GOT3 (cell line): ENCODE results near the gene AOPEP.

Experiments used
- DNase-seq: peaks from one replicate; lab custom pipeline; 2025; ENCODE audit warnings: mixed read lengths; lab: John Stamatoyannopoulos, UW

AOPEP gene, protein sequence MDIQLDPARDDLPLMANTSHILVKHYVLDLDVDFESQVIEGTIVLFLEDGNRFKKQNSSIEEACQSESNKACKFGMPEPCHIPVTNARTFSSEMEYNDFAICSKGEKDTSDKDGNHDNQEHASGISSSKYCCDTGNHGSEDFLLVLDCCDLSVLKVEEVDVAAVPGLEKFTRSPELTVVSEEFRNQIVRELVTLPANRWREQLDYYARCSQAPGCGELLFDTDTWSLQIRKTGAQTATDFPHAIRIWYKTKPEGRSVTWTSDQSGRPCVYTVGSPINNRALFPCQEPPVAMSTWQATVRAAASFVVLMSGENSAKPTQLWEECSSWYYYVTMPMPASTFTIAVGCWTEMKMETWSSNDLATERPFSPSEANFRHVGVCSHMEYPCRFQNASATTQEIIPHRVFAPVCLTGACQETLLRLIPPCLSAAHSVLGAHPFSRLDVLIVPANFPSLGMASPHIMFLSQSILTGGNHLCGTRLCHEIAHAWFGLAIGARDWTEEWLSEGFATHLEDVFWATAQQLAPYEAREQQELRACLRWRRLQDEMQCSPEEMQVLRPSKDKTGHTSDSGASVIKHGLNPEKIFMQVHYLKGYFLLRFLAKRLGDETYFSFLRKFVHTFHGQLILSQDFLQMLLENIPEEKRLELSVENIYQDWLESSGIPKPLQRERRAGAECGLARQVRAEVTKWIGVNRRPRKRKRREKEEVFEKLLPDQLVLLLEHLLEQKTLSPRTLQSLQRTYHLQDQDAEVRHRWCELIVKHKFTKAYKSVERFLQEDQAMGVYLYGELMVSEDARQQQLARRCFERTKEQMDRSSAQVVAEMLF

DNA sequence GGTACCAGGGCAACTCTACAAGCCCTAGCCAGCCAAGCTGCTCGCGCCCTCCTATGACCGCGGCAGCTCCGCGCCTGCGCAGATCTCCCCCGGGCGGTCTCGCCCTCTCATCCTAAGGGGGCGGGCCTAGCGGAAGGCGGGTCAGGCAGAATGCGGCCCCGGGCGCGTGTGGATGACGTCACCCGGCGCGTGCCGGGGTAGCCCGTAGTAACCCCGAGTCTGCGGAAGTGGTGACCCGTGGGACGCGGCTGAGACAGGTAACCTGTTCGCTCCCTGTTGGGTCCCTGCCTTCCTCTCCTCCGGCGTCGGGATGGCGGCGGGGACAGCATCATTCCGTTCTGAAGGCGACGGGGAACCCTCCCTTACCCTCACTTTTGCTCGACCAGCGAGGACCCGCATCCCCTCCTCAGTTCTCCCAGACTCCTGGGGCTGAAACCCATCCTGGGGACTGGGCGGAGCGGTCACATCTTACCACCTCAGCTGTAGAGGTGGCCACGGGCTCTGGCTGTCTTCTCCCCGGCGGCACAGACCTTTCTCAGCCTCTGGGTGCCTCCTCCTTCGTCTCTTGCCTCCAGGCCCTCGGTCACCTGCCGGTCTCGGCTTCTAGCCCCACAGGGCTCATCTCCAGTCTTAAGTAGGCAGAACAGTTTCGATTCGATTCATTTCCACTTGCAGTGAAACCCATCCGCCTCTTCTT is at the start of gene AOPEP:
AOPEP (plus strand) TSS at position 205 of the 697 bp plus-strand sequence. CDS start 33,085 bp downstream, outside the sequence.
- DNase-seq = peak; percentile 47

DNA sequence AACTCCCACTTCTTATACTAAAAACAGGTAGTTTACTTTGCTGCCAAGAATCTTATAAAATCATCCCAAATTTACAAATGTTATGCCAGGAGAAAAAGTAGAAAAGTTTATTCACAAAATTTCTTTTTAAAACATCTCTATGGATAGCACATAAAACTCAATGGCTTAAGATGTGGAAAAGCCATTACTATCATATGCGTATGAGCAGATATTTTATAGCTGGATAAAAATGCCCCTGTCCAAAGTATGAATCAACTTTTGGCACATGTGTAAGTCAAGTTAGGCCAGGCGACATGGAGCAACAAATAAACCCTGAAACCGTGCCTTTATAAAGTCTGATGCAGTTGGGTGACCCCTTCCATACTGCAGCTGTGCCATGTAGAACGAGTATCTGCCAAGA is 48.6 kb upstream of the AOPEP start:
- DNase-seq = no peak

DNA sequence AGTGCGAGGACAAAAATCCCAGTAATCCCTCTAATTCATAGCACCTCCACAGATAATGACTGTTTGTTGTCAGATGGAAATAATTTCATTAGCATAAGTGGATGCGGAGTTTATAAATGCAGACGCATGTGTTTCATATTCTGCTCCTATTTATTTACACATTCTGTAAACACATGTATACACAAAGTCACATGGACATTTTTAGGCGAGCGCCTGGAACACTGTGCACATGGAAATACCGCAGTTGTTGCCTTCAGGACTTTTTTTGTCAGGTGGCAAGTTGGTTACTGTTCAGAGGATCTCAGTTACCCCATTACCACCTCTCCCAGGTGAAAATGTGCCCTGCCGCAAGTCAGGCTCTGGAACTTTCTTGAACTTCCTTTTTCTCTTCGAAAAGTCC is 46.9 kb upstream of the AOPEP start:
- no peak for DNase-seq

DNA sequence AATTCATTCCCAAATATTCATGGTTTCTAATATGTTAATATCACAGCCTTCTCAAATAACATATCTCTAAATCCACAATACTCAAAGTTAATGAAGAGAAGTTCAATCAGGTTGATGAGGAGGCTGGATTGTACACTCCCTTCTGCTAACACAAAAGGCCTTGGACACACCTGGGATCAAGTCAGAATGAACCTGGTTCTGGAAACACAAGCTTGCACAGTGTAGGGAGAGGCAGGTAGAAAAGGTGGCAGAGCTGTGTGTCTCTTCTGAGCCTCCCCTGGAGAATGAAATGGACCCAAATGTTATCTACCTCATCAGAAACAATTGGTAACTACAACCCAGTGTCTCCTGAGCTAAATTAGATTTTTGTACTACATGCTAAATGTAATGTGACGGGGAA is 46.5 kb upstream of the AOPEP start:
- no peak for DNase-seq

DNA sequence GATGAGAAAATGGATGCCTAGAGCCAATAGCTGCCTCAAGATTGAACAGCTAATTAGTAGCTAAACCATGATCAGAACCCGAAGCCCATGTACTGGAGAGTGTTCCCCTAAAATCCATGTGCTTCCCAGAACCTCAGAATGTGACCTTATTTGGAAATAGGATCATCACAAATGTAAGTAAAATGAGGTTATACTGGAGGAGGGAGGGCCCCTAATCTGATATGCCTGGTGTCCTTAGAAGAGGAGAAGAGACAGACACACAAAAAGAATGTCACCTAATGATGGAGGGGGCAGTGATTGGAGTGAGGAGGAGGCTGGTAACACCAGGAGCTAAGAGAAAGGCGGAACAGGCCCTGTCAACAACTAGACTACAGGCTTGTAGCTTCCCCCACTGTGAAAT is 45.9 kb upstream of the AOPEP start:
- DNase-seq = no peak

DNA sequence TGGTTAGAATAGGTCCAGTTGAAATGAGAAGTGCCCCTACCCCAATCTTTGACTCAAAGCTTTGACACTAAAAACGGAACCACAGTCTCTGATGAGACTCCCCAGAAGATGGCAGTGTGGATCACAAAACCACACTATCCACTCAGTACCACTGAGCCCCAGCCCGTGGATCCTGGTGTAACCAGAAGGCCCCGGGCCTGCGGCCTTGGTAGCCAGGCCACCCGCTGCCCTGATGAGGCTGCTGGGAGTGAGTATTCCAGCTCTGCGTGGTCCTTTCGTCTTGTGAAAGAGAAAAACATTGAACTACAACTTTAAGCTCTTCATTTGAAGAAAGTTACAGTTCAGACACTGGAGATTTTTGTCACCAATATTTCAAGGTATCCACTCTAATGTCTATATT is 45.0 kb upstream of the AOPEP start:
- DNase-seq = no peak

DNA sequence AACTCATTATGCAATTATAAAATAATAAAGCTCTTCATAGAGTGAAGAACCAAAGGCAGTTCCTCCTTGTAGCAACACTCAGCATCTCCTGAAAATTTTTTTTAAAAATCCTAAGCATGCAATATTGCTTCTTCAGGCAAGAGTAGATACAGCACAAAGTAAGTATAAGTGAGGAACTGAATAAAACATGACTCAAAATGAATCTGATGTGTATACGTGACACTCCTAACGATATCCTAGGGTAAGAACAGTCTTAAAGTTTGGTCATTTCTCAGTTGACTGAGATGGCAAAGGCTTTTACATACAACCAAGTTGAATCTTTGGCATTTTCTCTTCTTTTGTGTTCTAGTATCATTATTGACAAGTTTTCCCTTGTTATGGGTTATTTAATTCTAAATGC is 41.1 kb upstream of the AOPEP start:
- no peak for DNase-seq

DNA sequence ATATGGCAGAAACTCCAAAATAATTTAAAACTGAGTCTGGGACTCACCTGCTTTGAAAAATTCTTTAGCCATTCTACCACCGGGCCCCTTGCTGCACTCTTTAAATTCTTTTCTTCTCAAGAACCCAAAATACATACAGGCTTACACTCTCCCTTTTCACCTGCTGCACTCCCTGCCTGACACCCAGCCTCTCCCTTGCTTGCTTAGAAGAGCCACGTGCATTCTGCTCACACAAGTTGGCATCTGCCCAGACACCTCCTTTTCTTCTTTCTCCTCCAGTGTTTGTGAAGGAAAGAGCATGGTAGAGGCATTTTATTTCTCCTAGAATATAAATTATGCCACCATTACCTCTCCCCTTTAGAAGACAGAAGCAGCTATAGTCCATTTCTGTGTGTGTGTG is 39.0 kb upstream of the AOPEP start:
- DNase-seq = no peak

DNA sequence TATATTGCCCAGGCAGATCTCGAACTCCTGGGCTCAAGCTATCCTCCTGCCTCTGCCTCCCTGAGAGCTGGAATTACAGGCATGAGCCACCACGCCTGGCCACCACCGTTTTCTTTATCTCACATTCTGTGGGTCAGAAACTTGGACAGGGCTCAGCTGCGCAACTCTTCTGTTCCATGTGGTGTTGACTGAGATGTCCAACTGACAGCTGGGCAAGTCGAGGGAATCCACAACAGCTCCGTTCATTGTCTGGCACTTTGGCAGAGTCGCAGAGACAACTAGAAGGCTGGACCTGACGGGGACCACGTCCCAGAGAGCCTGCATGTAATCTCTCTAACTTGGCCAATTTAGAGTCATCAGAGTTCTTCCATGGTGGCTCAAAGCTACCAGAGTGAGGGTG is 36.2 kb upstream of the AOPEP start:
- no peak for DNase-seq

DNA sequence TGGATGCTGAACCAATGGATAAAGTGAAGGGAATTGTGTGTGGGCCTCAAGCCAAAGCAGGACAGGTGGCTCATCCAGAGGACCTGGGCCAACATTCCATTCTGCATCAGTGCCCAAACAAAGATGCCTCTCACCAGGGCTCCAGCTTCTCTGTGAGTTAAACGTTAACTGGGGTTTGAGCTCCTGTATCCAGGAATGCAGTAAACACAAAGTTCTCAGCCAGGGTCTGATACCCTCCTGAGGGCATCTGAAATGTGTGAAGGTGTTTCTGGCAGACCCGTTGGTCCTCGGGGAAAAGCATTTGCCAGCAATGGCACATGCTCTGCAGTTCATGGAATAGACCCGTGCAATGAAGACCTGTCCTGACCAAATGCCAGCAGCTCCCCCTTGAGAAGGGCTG is 33.9 kb upstream of the AOPEP start:
- no peak for DNase-seq

DNA sequence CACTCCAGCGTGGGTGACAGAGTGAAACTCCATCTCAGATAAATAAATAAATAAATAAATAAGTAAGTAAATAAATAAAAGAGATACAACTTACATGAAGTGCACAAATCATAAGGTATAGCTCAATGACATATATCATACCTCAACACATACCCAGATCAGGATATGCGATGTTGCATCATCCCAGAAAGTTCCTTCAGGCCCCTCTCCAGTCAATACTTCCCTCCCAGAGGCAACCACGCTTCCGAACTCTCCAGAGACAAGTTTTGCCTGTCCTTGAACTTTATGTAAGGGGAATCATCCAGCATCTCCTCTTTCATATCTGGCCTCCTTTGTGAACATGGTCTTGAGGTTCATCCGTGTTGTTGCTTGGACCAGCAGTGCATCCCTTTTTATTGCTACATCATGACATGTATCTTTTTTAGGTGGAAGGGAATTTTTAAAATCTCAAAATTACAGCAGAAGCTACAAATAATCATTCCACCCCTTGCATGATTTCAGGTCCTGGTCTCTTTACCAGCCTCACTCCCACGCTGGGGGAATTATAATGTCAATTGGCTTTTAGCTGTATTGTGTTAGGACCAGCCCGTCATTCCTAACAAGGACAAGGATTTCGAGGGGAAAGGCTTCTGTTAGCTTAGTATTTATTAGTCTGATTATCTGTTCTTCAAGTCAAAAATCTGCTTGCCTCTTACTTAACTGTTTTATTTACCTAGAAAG is 32.9 kb upstream of the AOPEP start:
- DNase-seq = no peak

DNA sequence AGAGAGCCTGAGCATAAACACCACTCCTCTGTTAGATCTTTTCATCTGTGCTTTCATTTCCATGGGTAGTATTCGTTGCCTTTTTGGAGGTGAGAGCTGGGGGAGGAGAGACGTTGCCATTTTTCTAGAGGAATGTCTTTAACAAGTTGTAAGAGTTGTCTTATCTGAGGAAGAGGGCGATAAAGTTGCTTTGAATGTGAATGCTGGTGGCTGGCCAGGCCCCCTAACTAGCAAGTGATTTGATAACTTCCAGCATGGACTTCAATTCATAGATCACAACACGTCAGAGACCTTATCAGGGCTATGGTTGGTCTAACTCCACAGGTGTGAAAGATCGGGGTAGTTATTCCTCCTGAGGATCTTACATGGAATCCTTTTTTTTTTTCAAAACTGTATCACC is 30.0 kb upstream of the AOPEP start:
- no peak for DNase-seq

DNA sequence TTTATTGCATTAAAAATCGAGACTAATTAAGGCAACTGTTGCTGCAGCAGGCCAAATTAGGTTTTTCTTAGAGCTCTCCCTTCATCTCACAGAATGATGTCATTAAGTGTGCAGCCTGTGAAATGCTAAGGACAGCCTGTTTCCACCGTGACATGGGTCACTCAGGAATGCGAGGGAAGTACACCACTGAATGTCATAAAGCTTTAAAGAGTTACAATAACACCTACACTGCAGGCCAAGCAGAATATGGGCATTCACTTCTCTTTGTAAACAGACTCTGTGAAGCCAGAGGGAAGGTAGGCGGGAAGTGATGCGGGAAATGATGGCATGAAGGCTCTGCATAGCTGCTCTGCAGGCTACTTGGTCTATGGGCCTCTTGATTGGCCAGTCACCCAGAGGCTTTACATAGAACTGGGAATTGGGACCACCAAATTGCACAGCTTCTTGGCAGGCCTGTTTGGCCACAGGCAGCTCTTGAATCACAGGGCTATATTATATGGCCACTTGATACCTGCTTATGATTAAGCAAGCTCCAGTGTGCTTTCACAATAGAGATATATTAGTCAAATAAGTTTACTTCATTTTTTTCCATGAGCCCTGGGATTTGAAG is 28.4 kb upstream of the AOPEP start:
- no peak for DNase-seq

DNA sequence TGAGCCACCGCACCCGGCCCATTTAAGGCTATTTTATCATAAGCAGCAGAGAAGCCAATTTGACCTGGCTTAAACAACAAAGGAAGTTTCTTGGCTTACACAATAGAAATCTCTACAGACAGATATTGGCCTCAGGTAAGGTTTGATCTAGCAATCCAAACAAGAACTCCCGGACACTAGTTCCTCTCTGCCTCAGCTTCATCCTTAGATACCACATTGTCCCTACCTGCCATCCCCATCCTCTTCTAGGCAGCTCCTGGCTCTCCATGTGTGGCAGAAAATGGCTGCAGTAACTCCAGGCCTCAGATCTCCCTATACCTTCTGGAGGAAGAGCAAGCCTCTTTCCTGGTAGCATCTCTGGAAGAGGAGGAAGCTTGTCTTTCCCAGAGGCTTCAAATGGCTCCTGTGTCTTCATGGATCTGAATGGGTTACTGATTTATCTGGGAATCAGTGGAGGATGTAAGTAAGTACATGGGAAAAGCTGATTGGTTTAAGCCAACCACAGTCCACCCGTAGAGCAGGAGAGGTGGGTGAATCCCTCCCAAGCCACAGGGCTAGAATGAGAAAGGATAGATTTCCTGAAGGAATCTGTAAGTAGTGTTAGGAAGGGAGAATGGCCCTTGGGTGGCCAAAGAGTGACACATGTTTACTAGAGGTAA is 26.7 kb upstream of the AOPEP start:
- DNase-seq = no peak

DNA sequence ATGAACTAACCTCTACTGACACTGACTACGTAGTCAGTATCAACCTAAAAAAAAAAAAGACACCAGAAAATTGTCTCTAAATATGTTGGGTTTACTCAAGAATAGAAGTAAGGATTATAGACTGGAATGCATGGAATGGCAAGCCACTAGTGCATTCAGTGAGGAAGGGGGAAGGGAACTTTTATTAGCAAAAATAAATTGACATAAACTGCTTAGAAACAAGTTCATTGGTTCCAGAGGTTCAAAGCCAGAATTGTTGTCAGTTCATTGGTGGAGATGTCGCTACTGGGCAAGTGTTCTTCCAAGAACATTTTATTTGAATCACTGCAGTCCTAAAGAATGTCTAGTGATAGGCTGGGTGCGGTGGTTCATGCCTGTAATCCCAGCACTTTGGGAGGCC is 26.1 kb upstream of the AOPEP start:
- no peak for DNase-seq

DNA sequence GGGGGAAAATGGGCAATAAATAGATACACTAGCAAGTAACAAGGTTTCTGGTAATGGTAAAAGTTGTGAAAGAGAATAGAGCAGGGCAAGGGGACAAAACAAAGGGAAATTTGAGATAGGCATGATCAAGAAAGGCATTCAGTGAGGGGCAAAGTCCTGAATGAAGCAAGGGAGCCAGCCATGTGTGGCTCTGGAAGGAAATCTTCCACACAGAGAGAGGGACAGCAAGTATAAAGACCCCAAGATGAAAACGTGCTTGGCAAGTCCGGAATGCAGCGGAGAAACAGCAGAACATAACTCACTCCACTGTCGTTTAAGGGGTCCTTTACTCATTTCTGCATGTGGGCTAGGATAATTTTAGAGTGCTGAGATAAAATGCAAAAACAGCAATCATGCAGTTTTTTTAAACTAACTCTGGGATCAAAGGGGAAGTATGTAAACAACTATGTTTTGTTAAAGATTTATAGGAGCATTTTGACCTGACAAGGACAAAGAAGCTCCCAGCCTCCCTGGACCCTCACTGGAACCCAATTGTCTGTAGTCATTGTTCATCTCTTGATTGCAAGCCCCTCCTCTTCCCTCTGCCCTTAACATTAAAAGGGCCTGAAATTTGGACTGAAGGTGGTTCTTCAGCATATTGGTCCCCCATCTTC is 22.9 kb upstream of the AOPEP start:
- DNase-seq = no peak

DNA sequence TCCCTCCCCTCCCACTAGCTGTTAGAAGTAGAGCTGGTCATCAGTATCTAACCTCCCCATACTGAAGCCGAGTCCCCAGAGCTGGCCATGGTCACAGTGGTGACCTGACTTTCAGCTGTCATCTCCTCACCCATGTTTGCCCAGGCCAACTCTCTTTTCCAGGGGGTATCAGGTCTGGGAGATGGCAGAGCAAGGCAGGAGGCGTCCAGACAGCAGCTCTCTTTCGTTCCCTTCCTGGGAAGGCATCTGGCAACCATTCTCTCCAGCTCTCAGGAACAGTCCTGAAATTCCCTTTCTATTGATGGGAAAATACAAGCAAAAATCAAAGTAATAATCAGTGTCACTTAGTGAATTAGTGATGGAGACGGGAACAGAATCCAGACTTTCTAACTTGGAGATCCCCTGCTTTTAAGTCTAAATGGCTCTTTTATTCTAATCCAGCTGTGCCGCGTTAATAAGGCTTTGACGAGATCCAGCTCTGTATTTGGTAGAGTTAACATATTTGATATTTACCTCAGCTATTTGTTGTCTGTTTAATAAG is 21.3 kb upstream of the AOPEP start:
- no peak for DNase-seq

DNA sequence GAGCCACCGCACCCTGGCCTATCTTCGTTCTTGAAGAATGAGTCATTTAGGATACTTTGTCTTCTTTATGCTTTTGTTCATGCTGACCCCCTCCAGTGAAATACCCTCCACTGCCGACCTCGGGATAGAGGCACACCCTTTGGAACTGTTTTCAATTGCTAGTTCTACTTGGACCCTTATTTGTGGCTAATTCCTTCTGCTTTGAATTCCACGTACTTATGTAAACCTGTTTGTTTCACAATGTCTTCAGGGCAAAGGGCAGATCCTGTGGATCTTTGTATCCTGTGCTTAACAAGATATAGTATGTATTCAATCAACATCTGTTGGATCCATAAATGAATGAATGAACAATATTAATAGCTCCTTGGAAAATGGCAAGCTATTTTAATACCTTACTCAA is 19.6 kb upstream of the AOPEP start:
- DNase-seq = no peak

DNA sequence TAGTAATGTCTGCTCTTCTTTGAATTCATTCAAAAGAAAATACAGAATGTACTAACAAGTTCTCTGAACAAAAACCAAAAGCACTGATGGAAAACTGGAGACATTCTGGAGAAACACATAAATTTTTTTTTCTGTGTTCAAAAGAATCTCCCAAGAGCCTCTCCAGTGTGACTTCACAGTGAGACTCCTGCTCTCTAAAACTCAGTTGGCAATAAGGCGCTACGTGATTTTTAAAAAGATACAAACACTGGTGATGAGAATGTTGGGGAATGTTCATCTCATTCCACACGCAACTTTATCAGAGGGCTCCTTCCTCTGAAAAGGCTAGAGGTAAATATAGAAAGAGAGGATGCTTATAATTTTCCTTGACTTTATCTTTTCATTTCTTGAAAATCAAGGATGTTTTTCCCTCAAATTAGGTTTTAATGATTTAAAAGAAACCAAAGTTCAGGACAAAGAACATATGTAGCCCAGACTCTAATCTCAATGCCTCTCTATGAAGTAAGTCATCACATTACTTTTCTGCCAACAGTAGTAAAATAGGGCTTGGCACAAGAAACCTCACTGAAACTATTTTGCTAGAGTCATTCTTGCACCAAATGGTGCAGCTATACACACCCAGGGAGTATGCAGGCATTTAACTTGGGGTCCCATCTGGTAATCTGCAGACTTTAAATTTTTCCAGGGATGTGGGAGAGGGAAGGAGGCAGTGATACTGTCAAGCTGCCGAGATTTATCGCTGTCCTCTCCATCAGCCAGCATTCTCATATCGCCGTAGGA is 12.9 kb upstream of the AOPEP start:
- no peak for DNase-seq

DNA sequence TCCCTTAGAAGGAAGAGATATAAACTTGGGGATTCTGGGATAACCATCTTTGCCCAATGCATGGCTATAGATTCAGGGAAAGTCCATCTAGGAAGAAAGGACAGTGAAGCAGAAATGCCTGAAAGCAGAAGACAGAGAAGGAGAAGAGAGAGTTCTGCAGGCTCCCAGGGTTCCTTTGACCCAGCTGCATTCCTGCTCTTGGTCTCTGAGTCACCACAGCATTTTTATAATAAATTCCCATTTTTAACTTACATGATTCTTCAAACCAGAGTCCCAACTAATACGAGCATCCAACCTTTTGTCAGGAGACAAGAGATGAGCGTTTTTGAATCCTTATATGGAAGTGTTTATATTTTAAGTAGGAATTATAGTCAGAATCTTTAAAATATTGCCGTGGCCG is 12.0 kb upstream of the AOPEP start:
- DNase-seq = no peak
